AG09319 (cell line): Measurements from ENCODE around the gene SCYGR6.

ENCODE experiments used
- DNase-seq: peaks from one replicate; pipeline ENCODE4 v3.0.0-alpha.2; 2010; ENCODE audit warnings: low read depth; ENCODE audit errors: extremely low read depth
- TF ChIP-seq, protein P1 (sequence below): IDR thresholded peaks from 2 replicates; pipeline ENCODE4 v1.5.1; 2011; ENCODE audit warnings: low read depth, mild to moderate bottlenecking, inconsistent platforms, low read length, moderate library complexity

SCYGR6 gene

DNA sequence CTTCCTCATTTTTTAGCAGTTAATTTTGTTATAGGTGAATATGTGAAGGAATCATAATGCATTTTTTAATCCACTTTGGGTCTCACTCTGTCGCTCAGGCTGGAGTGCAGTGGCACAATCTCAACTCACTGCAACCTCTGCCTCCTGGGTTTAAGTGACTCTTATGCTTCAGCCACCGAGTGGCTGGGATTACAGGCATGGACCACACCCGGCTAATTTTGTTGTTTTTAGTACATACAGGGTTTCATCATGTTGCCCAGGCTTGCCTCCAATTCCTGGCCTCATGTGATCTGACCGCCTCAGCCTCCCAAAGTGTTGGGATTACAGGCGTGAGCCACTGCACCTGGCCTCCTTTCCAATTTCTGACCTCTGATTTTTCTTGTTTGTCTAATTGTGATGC lies 40.3 kb downstream of the SCYGR6 start:
- no peak for DNase-seq
- TF ChIP-seq, protein P1, sequence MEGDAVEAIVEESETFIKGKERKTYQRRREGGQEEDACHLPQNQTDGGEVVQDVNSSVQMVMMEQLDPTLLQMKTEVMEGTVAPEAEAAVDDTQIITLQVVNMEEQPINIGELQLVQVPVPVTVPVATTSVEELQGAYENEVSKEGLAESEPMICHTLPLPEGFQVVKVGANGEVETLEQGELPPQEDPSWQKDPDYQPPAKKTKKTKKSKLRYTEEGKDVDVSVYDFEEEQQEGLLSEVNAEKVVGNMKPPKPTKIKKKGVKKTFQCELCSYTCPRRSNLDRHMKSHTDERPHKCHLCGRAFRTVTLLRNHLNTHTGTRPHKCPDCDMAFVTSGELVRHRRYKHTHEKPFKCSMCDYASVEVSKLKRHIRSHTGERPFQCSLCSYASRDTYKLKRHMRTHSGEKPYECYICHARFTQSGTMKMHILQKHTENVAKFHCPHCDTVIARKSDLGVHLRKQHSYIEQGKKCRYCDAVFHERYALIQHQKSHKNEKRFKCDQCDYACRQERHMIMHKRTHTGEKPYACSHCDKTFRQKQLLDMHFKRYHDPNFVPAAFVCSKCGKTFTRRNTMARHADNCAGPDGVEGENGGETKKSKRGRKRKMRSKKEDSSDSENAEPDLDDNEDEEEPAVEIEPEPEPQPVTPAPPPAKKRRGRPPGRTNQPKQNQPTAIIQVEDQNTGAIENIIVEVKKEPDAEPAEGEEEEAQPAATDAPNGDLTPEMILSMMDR: no peak

DNA sequence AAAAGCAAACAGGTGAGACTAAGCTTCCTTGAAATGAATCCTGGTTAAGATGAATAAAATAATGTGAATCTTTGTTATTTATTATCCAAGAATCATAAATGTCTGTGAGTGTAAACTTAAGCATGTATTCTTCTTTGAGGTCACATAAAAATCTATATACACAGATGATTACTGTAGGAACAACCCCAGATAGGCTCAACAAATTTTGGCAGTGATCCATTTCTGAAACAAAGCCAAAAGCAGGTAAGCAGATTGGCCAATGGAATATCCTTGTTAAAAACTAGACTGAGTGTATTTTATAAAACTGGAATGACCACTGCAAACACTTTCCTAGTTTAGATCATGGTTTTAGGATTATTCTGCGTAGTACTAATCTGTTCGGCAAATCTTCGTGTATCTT lies 46.6 kb downstream of the SCYGR6 start:
- DNase-seq: no peak
- TF ChIP-seq, protein P1: no peak

DNA sequence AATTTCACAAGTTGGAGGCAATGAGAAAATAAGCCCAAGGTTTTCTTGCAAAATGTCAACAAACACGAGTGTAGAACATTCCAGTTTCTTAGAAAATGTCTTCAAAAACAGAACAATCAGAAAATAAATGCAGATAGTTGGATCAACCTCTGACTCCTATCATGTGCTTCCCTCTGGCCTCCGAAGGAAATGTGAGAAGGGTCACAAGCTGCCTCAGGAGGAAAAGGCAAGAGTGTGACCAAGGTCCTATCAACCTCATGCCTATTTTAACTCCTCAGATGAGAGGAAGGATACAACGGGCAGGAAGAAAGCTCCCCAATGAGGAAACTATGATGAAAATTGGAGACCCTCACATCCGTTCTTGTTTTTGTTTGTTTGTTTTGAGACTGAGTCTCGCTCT lies 50.1 kb downstream of the SCYGR6 start:
- DNase-seq: no peak
- TF ChIP-seq, protein P1: no peak
